ENCODE results near the gene PI4K2A.
A peak's percentile ranks its signal among the peaks of the same experiment; 100 is the strongest.

The PI4K2A gene

GRCh38 chr10:97640174-97640867 lies at the start of gene PI4K2A:
Gene PI4K2A (plus strand): TSS chr10:97640671. CDS start chr10:97640743, 72 bp downstream.
- peak; percentile 98 to 100 for DNase-seq (ENCODE audit: low read depth in 2 of 2)

GRCh38 chr10:97590748-97591495 lies 49.5 kb upstream of the PI4K2A start:
- DNase-seq (ENCODE audit: low read depth in 2 of 2): no peak

GRCh38 chr10:97593421-97593820 lies 47.0 kb upstream of the PI4K2A start:
- no peak for DNase-seq (ENCODE audit: low read depth in 2 of 2)

GRCh38 chr10:97596101-97597082 lies 44.1 kb upstream of the PI4K2A start:
- DNase-seq (ENCODE audit: low read depth in 2 of 2): no peak

GRCh38 chr10:97597778-97598177 lies 42.7 kb upstream of the PI4K2A start:
- DNase-seq (ENCODE audit: low read depth in 2 of 2): no peak

- DNase-seq (ENCODE audit: low read depth in 2 of 2): no peak
Observed at GRCh38 chr10:97598407-97599271, 41.8 kb upstream of the PI4K2A start.

GRCh38 chr10:97599272-97599619 lies 41.2 kb upstream of the PI4K2A start:
- no peak for DNase-seq (ENCODE audit: low read depth in 2 of 2)

GRCh38 chr10:97600616-97601015 lies 39.9 kb upstream of the PI4K2A start:
- no peak for DNase-seq (ENCODE audit: low read depth in 2 of 2)

- DNase-seq (ENCODE audit: low read depth in 2 of 2): no peak
Observed at GRCh38 chr10:97601268-97602215, 38.9 kb upstream of the PI4K2A start.

GRCh38 chr10:97607095-97607636 lies 33.3 kb upstream of the PI4K2A start:
- no peak for DNase-seq (ENCODE audit: low read depth in 2 of 2)

- no peak for DNase-seq (ENCODE audit: low read depth in 2 of 2)
Observed at GRCh38 chr10:97608991-97609561, 31.4 kb upstream of the PI4K2A start.

- DNase-seq (ENCODE audit: low read depth in 2 of 2): no peak
Observed at GRCh38 chr10:97611473-97611872, 29.0 kb upstream of the PI4K2A start.

- DNase-seq (ENCODE audit: low read depth in 2 of 2): no peak
Observed at GRCh38 chr10:97612386-97612785, 28.1 kb upstream of the PI4K2A start.

GRCh38 chr10:97618285-97618684 lies 22.2 kb upstream of the PI4K2A start:
- no peak for DNase-seq (ENCODE audit: low read depth in 2 of 2)

GRCh38 chr10:97618733-97619132 lies 21.7 kb upstream of the PI4K2A start:
- no peak for DNase-seq (ENCODE audit: low read depth in 2 of 2)

- no peak for DNase-seq (ENCODE audit: low read depth in 2 of 2)
Observed at GRCh38 chr10:97623277-97623676, 17.2 kb upstream of the PI4K2A start.

GRCh38 chr10:97627731-97628130 lies 12.7 kb upstream of the PI4K2A start:
- DNase-seq (ENCODE audit: low read depth in 2 of 2): no peak

GRCh38 chr10:97628228-97628627 lies 12.2 kb upstream of the PI4K2A start:
- no peak for DNase-seq (ENCODE audit: low read depth in 2 of 2)

- no peak for DNase-seq (ENCODE audit: low read depth in 2 of 2)
Observed at GRCh38 chr10:97629289-97629688, 11.2 kb upstream of the PI4K2A start.
